Omental fat pad (tissue), 4 donors: ENCODE data around the gene CDON. TPM values are rescaled to one million over a fixed set of nuclear protein-coding genes. Genes with fewer than 3 reads are reported as not detected.

Experiments used
- ATAC-seq: fragments of 150-250 bp; one replicate; pipeline ENCODE4 v1.9.1; 2016; ENCODE audit warnings: mild to moderate bottlenecking, moderate library complexity; ENCODE audit not compliant: low FRiP score
- DNase-seq: peaks from one replicate; pipeline ENCODE4 v3.0.0-alpha.2; 2019; ENCODE audit warnings: low spot score
- CTCF ChIP-seq, 3 donors: fragments of 450-650 bp; IDR thresholded peaks; one replicate each; pipeline ENCODE4 v1.5.1; 2016 to 2017; ENCODE audit warnings: antibody characterized with exemption in 3 of 3, mild to moderate bottlenecking in 3 of 3, moderate library complexity in 2 of 3
- total RNA-seq, 4 donors: library from RNA; depleted of rRNA; stranded (reverse); fragments of >200 nt; gene quantifications; one replicate each; pipeline ENCODE4 v1.1.0, GENCODE V29; 2016

The CDON gene
- total RNA-seq, 4 donors from 2014 or later: 13.1 to 159 (median 43.4) TPM

- no peak for DNase-seq
- no peak for ATAC-seq
- TF ChIP-seq CTCF (IDR thresholded peaks at IDR 0.05): no peak
Measured at GRCh38 chr11:125950178-125950490, 112.5 kb downstream of the CDON start.

GRCh38 chr11:125949271-125950177, 113.1 kb downstream of the CDON start:
- ATAC-seq: no peak
- no peak for TF ChIP-seq CTCF (IDR thresholded peaks at IDR 0.05)
- DNase-seq: no peak

GRCh38 chr11:125948278-125949051, 114.2 kb downstream of the CDON start:
- no peak for DNase-seq
- ATAC-seq: no peak
- TF ChIP-seq CTCF (IDR thresholded peaks at IDR 0.05): no peak

GRCh38 chr11:125947419-125948277, 115.0 kb downstream of the CDON start:
- ATAC-seq: no peak
- TF ChIP-seq CTCF (IDR thresholded peaks at IDR 0.05): no peak
- no peak for DNase-seq

- DNase-seq (no peak), ATAC-seq (no peak)
Measured at GRCh38 chr11:125946712-125947418, 115.8 kb downstream of the CDON start.

More at GRCh38 chr11:125946712-125947418, 115.8 kb downstream of the CDON start:
- no peak for TF ChIP-seq CTCF (IDR thresholded peaks at IDR 0.05)
